HG03139 (cell line): Measurements from ENCODE around the gene RBM20.
"Not testable (repeated sequence)": the region's sequence is repeated elsewhere in the genome, so short reads cannot be mapped to it uniquely, and the experiment has no call there.

Experiments
- ATAC-seq: cut with Tn5 transposase; IDR thresholded peaks from one replicate; pipeline ENCODE4 v1.9.1; 2021; ENCODE audit not compliant: unreplicated experiment

RBM20 gene

DNA sequence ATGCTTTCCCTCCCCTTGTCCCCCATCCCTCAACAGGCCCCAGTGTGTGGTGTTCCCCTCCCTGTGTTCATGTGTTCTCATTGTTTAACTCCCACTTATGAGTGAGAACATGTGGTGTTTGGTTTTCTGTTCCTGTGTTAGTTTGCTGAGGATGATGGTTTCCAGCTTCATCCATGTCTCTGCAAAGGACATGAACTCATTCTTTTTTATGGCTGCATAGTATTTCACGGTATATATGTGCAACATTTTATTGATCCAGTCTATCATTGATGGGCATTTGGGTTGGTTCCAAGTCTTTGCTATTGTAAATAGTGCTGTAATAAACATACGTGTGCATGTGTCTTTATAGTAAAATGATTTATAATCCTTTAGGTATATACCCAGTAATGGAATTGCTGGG is 83.6 kb downstream of the RBM20 start:
- not testable (repeated sequence) for ATAC-seq

GRCh38 chr10:110730345-110731050 is 86.4 kb downstream of the RBM20 start:
- ATAC-seq: no peak

DNA sequence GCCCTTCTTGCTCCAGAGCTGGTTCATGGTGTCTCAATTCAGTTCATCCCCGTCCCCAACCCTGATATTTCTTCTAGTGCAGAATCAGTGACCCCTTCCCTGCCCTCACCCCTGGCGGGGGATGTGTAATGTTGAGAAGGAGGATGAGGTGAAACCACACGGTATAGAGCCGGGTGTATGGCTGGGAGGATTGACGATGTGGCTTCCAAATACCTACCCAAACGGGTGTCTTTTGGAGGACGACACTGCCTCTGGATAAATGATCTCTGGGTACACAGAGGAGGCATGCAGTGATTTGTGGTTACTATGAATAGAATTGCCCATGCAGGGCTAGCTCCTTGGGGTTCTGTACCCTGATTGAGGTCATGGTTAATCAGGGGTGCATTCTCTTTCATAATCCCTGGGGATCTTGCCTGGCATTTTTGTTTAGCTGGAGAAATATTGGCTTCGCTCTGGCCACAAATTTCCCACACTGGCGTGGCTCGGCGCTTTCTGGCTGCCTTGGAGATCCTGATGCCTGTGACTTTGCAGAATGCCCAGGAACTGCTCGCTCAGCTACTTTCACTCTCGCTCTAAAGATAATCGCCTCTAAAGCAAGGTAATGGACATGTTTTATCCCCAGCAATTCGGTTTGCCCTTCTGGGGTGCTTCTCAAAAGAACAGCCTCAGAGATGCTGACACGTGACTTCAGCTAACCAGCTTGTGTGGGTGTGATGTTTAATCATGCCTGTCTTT is 89.2 kb downstream of the RBM20 start:
- no peak for ATAC-seq

GRCh38 chr10:110735620-110736027 is 91.5 kb downstream of the RBM20 start:
- no peak for ATAC-seq

GRCh38 chr10:110737886-110738634 is 93.9 kb downstream of the RBM20 start:
- ATAC-seq: no peak

GRCh38 chr10:110739811-110740271 is 95.7 kb downstream of the RBM20 start:
- ATAC-seq: no peak

- no peak for ATAC-seq
These were observed 98.7 kb downstream of the RBM20 start for GRCh38 chr10:110742801-110743200.

DNA sequence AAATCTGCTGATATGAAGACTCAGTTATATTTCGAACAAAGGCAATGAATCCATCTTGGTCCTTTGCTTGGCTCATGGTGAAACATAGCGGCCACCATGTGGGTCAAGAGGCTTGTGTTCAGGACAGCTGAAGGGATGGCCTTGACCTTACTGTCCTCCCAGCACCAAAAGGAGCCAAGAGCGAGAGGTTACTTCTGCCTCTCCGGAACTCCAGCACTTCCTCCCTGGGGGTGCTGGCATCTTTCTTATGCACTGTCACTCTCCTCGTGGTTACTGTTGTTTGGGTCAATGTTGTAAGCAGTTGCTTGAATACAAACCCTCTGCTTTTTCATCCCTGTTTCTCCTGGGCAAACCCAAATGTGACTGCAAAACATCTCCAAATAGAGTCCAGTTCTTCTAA is 100.6 kb downstream of the RBM20 start:
- no peak for ATAC-seq

DNA sequence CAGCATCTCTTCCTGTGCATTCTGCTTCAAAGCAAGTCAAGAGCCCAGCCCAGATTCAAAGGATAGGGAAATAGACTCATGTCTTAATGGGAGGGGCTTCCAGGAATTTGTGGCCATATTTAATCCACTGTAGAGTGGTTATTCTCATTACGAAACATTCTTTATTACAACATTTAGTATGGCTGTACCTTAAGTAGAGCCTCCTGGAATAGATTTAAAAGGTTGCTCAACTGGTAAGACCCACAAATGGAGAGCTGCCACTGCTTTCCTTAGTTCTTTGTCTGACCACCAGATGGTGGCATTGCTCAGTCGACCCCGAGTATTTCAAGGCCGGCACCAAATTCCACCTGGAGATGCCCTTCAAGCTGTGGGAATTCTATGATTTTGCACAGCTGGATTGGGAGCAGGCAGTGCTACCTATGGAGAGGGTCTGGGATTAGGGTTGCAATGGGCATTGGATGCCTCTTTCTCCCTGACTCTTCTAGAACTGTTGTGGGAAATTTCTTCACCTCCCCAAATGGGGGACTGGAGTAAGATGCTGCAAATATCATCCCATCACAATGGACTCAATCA is 102.2 kb downstream of the RBM20 start:
- peak; percentile 46 for ATAC-seq

DNA sequence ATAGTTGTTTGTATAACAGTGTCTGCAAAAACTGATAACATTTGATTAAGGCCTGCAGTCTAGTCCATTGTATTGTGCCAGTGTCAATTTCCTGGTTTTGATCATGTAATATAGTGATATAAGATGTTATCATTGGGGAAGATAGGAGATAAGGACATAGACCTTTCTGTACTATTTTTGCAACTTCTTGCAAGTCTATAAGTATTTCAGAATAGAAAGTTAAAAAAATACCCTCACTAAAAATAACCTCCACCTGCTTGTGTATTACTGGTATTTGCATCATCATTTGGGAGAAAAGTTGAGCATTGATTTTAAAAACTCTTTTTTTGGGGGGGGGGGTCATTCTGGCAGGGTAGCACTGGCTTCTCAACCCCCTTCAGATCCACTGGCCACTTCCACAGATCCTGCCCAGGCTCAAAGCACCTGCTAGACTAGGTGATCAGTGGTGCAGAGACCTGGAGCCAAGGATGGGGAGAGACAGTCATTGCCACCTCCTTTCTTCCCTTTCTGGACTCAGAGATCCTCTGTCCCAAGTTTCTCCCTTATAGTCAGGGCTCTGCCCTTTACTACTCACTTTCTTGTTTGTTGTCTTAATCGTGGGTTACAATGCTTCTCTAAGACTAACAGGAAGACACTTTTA is 103.0 kb downstream of the RBM20 start:
- ATAC-seq: no peak

DNA sequence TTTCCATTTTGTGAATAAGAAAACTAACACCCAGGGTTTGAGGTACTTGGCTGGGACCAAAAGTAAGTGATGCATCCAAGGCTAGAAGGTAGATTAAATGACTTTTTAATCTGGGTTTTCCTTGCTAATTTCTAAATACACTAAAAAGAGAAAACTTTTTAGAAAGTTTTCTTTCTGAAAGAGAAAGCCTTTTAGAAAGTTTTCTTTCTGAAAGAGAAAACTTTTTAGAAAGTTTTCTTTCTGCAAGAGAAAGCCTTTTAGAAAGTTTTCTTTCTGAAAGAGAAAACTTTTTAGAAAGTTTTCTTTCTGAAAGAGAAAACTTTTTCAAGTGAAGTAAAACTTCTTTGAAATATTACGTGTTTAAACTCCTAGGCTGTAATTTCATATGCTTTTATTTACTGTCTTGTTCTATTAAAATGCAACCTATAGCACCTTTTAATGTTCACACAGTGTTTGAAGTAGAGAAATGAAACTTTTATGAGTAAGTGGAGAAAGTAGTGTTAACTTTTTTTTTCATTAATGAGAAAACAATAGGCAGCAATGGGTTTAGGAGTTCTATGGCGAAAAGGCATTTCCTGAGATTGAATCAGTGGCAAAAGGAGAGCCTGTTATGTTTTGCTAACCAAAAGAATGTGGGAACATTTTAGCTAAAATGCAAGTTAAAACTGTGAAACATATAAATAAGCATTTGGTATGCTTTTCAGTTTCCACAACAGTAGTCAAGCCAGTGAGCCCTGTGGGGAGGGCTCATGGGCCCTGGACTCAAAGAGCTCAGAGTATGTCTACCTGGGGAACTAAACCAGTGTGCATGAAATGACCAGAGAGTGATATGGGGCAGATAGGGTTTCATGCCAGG is 103.7 kb downstream of the RBM20 start:
- no peak for ATAC-seq

DNA sequence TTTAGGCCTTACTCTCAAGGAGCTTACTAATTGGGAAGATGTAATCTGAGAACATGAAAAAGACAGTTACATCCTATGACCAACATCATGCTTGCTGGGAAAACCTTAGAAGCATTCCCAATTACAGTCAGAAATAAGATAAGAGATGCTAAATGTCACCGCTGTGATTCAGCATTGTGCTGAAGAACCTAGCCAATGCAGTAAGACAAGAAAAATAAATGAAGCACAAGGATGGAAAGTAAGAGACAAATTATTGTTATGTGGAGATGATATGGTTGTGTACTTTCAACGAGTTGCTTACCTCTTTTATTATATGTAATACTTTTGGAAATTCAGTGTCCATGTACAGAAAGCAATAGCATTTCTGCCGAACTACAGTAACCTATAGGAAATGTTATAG is 104.8 kb downstream of the RBM20 start:
- ATAC-seq: no peak

DNA sequence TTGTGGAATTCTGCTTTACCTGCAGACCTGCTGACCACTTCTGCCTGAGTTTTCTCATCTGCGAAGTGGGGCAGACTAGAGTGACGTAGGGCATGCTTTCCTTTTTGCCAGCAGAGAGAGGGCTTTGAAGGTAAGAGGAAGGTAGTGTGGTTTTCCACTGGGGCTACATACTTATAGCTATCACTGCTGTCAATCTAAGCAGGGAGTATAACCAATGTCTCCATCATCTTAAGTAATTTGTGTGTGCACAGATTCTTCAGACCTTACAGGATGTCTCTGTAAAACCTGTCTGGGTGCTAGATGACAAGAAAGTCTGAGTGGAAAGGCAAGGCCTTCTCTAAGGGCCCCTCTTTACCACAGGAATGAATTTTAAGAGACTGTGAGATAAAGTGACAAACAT is 106.8 kb downstream of the RBM20 start:
- no peak for ATAC-seq

DNA sequence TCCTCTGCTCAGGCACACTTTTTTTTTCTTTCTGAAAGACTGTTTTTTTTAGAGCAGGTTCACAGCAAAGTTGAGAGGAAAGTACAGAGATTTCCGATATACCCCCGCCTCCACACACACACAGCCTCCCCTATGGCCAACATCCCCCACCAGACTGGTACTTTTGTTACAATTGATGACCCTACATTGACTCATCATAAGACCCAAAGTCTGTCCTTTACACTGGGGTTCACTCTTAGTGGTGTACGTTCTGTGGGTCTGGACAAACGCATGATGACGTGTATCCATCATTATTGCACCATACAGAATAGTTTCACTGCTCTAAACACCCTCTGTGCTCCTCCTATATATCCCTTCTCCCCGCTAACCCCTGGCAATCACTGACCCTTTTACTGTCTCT is 107.7 kb downstream of the RBM20 start:
- ATAC-seq: no peak

DNA sequence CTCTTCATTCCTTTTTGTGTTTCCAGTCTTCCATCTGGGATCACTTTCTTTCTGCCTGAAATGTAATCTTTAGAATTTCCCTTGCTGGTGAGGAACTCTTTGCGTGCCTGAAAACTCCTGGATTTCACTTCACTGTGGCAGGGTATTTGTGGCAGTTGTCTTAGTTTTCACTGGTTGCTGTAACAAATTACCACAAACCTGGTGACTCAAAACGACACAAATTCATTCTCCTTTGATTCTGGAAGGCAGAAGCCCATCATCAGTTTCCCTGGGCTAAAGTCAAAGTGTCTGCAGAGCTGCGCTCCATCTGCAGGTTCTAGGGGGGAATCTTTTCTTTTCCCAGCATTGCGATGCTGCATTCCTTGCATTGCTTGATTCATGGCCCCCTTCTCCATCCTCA is 109.3 kb downstream of the RBM20 start:
- ATAC-seq: no peak

GRCh38 chr10:110754375-110755105 is 110.4 kb downstream of the RBM20 start:
- ATAC-seq: no peak

GRCh38 chr10:110755781-110756180 is 111.6 kb downstream of the RBM20 start:
- ATAC-seq: no peak

GRCh38 chr10:110756876-110757275 is 112.7 kb downstream of the RBM20 start:
- no peak for ATAC-seq

- ATAC-seq: no peak
These were observed 113.5 kb downstream of the RBM20 start for GRCh38 chr10:110757586-110757985.
